OCI-M2 (cell line): Measurements from ENCODE around the gene ZNF607.
"Not testable (repeated sequence)": the region's sequence is repeated elsewhere in the genome, so short reads cannot be mapped to it uniquely, and the experiment has no call there.

Experiments
- DNase-seq: peaks from one replicate; lab custom pipeline; 2025; ENCODE audit not compliant: unreplicated experiment; lab: John Stamatoyannopoulos, UW

The ZNF607 gene

GRCh38 chr19:37719111-37719926 lies at the start of gene ZNF607:
Gene ZNF607 (minus strand): TSS chr19:37719761. CDS start chr19:37711618, 8,143 bp downstream.
- DNase-seq = peak; percentile 98

DNA sequence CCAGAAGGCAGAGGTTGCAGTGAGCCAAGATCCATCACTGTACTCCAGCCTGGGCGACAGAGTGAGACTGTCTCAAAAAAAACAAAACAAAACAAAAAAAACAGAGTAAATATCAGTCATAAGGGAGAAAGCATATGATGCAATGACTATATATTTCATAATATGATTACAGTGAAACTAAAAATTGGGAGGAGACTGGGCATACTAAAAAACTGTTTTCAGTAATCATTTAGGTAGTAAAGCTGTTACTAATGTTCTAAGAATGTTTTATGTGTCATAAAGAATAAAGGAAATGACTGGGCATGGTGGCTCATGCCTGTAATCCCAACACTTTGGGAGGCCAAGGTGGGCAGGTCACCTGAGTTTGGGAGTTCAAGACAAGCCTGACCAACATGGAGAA lies 43.9 kb upstream of the ZNF607 start:
- no peak for DNase-seq

- not testable (repeated sequence) for DNase-seq
These were observed 38.1 kb upstream of the ZNF607 start for GRCh38 chr19:37757683-37758082.

DNA sequence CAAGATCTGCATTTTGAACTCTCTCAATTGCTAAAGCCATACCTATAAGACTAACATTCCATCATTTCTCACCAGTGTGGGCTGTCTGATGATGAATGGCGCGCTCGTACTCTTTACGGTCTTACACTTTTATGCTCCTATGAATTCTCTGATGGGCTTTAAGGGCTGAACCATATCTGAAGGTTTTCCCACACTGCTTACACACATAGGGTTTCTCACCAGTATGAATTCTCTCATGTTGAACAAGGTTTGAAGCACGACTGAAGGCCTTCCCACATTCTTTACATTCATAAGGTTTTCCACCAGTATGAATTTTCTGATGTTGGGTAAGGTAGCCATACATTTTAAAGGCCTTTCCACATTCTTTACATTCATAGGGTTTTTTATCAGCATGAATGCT lies 18.8 kb upstream of the ZNF607 start:
- DNase-seq = no peak

- DNase-seq = no peak
These were observed 5.6 kb upstream of the ZNF607 start for GRCh38 chr19:37725181-37725580.

DNA sequence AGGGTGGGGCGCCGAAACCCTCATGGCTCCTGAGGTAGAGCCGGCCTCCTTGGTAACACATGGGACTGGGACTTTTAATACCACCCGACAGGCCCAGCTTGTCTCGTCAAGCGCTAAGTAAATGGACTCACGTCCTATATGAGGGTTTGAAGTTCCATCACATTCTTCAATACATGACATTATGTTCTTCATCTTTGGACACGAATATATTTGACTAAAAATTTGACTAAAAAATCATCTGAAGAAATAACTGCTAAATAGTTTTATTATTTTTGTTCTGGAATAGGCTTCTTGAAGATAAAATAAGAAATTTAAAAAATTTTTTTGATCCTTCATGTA lies 335 bp upstream of the ZNF607 start:
- no peak for DNase-seq

DNA sequence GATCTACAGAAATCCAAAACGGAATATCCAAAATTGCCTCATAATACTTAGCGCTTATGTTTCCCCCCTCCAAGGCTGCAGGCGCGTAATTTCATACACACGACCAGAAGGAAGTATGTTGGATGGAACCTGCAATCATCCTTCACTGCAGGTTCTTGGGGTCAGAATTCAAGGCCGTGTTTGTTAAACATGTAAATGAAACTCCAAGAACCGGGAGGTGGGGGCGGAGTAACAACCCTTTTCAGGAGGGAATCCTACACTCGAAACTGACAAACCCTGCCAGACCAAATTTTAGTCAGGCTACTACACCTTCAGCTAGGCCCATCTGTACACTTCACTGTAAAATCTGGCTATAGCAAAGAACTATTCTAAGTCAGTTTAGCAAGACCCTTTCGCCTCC lies 1.3 kb downstream of the ZNF607 start:
- DNase-seq = no peak

GRCh38 chr19:37716140-37716539 lies 3.4 kb downstream of the ZNF607 start:
- no peak for DNase-seq

- no peak for DNase-seq
These were observed 13.4 kb downstream of the ZNF607 start for GRCh38 chr19:37706052-37706605.

GRCh38 chr19:37699057-37699456 lies 20.5 kb downstream of the ZNF607 start:
- no peak for DNase-seq

DNA sequence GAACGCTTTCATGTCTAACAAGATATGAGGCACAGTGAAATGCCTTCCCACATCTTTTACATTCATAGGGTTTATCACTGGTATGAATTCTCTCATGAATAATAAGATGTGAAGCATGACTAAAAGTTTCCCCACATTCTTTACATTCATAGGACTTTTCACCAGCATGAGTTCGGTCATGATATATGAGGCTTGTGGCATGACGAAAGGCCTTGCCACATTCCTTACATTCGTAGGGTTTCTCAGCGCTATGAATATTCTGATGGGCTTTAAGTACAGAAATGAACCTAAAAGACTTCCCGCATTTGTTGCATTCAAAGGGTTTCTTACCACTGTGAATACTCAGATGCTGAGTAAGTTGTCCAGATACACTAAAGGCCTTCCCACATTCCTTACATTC lies 21.3 kb downstream of the ZNF607 start:
- DNase-seq = no peak

DNA sequence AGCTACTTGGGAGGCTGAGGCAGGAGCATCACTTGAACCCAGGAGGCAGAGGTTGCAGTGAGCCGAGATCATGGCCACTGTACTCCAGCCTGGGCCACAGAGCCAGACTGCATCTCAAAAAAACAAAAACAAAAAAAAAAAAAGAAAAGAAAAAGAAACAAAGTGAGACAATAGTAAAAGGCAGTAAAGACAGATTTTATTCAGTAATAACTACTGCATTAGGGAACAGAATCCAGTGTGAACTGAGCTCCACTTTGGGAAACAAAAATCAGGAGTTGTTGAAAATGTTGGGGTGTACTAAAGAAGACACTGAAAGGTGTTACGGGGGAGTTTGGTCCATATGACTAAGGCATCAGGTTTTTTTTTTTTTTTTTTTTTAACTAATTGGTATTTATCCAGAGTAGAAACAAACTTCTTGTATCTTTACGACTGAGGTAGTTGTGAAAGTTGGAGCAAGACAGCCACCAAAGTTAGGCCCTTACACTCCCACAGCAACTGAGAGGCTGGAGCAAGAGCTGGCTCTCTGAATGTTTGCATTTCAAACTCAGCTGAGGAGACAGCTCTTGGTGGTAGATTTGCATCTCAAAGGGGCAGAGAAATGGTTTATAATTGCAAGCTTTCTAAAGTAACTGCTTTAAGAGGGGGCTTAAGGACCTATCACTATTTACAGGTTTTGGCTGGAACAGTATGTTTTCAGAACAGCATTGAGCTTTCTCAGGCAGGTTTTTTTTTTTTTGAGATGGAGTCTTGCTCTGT lies 24.2 kb downstream of the ZNF607 start:
- no peak for DNase-seq

DNA sequence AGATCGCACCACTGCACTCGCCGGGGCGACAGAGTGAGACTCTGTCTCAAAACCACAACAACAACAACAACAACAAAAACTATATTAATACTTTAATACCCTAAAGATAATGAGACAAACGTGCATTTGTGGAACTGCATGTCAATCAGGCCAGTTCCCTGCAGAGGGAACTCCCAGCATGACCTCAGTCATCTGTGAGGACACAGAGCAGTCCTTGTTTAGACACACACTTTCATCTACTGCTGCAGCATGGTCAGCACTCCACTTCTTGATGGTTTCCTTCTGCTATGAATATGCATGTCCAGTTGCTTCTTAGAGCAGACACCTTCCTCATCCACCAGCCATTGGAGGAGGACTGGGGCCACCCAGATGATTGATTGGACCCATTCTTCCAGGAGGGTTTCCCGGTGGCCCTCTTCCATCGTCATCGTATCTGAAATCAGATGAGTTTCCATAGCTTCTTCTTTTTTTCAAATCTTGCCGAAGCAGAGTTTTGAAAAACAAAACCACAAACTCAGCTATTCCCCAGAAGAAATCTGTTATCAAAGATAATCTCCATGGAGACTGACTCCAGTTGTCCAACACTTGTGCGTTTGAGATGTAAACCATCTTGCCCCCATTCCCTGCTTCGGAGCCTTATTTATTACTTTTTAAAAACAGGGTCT lies 26.5 kb downstream of the ZNF607 start:
- DNase-seq = peak; percentile 97

GRCh38 chr19:37691881-37692504 lies 27.6 kb downstream of the ZNF607 start:
- peak; percentile 99 for DNase-seq

DNA sequence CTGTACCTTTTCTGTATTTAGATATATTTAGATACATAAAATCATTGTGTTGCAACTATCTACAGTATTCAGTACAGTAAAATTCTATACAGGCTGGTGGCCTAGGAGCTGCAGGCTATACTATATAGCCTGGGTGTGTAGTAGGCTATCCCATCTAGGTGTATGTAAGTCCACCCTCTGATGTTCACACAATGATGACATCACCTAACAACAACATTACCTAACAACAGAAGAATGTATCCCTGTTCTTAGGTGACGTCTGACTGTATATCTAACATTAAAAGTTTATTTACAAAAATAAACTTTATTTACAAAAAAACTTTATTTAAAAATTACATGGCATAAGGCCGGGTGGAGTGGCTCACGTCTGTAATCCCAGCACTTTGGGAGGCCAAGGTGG lies 36.0 kb downstream of the ZNF607 start:
- no peak for DNase-seq

GRCh38 chr19:37669450-37669914 lies 50.1 kb downstream of the ZNF607 start:
- no peak for DNase-seq

DNA sequence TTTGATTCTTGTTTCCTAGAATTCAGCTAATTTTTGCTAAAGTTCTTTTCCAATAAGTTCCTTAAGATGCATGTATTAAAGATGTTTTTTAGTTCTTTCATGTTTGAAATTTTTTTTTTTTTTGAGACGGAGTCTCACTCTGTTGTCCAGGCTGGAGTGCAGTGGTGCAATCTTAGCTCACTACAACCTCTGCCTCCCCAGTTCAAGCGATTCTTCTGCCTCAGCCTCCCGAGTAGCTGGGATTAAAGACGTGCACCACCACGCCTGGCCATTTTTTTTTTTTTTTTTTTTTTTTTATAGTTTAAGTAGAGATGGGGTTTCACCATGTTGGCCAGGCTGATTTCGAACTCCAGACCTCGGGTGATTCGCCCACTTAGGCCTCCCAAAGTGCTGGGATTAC lies 62.4 kb downstream of the ZNF607 start:
- DNase-seq = not testable (repeated sequence)

DNA sequence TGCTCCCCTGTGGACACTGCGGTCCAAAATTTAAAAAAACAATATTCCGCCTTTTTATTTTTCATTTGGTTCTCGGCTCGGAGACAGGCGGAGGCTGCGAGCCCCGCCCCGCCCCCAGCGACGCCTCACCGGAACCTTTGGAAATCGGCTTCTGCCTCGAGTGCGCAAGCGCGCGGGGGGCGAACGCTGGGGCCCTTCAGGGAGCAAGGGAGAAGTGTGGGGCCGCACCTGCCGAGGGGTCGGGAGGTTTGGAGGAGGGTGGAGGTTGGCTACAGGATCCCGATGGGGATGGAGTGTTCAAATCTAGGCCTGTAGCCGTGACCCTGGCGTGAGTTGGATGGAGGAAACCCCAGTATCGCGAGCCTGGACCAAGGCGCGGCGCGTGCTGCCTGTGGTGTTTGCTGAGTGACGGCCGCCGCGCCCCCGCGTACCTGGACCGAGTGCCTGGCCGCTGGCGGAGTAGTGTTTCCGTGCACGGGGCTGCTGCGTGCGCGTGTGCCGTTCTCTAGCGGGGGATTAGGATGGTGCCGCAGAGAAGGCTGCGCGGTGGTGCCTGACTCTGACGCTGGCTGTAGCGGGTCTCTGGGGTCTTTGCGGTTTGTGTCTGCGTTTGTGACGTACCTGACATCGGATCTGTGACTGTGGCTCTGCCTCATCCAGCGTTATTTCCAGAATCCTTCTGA lies 63.7 kb downstream of the ZNF607 start:
- peak; percentile 99 for DNase-seq

DNA sequence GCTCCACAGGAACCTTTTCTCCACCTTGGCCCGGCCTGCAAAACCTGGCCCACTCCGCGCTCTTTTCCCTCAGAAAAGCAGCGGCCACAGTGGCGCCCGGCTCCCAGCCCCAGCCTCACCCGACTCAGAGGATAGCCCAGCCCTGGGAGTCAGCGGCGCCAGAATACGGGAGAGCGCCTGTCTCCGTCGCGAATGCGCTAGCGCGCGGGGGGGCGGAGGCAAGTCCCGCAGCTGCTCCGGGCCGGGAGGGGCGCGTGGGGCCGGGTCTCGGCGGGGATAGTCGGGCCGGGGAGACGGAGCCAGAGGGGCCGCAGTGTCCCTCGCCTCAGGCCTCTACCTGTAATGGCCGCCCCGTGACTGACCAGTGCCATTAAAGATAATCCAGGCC lies 64.3 kb downstream of the ZNF607 start, which contains the start of gene ZFP30:
ZFP30 (minus strand) TSS at position 165 of the 388 bp plus-strand sequence. CDS start 7,643 bp downstream, outside the sequence.
- no peak for DNase-seq

GRCh38 chr19:37654629-37655300 lies 64.8 kb downstream of the ZNF607 start:
- peak; percentile 99 for DNase-seq
